ENCODE measurements around the gene USP9X.

DNA sequence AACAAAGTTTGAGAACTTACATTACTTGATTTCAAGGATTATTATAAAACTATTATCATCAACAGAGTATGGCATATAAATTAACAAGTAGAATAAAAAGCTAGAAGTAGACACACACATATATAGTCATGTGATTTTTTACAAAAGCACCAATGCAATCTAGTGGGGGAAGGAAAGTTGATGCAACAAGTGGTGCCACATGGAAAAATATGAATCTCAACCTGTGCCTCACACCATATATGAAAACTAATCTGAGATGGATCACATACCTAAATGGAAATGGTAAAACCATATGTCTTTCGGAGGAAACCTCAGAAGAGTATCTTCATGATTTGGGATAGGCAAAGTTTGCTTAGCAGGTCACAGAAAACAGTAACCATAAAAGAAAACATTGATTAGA, 34.9 kb upstream of the USP9X start:
- TF ChIP-seq POLR2A (IDR thresholded peaks at IDR 0.05; ENCODE audit: low read length): no peak
- TF ChIP-seq GATA1 (IDR thresholded peaks at IDR 0.05; ENCODE audit: low read depth, low read length): no peak

Data from erythroblast (primary cell).